ENCODE data around the gene C3orf18.

Gene C3orf18

GRCh38 chr3:50573566-50574443, 6.3 kb upstream of the C3orf18 start:
- H3K36me3 Mint-ChIP-seq: peaks cover 2% of the 10 kb centered on the region

DNA sequence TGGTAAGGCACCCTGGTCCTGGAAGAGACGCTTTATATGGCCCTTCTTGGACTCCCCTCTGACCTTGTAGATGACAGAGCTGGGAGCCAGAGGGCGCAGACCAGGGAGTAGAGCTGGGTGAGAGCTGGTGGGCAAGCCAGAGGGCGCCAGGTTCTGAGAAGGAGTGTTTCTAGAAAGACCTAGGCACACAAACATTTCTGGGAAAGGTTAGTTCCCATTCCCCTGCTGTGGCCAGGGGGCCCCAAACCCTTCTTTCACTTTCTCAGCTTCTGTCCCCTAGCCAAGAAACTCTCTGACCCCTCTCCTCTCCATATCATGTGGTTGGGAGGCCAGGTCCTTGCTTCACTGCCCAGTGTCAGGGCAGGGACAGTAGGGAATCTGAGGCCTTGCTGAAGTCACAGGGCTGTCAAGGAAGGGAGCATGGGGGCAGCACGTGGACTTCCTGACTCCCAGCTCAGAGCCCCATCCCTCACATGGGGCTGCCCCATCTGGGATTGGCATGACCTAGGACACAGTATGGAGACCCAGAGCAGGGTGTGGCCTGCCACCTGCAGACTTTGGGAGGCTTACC, 5.3 kb upstream of the C3orf18 start:
- Mint-ChIP-seq H3K36me3 (peaks cover 2% of the 10 kb centered on the region), H3K9me3 (no peaks in the 10 kb centered on the region), H3K27ac (peak overlapping the region; percentile 84), H3K27me3 (no peaks in the 10 kb centered on the region), H3K4me1 (peaks cover 75% of the 10 kb centered on the region), H3K4me3 (peak overlapping the region; percentile 51)

More at GRCh38 chr3:50573566-50574443, 6.3 kb upstream of the C3orf18 start:
- Mint-ChIP-seq H3K4me1 (peaks cover 72% of the 10 kb centered on the region), H3K27me3 (no peaks in the 10 kb centered on the region), H3K4me3 (peak overlapping the region; percentile 15), H3K27ac (peak overlapping the region; percentile 84), H3K9me3 (no peaks in the 10 kb centered on the region)

GRCh38 chr3:50572158-50572557, 4.6 kb upstream of the C3orf18 start:
- Mint-ChIP-seq H3K27me3 (no peaks in the 10 kb centered on the region), H3K27ac (peak overlapping the region; percentile 84), H3K4me3 (peak overlapping the region; percentile 66), H3K36me3 (no peaks in the 10 kb centered on the region), H3K9me3 (no peaks in the 10 kb centered on the region), H3K4me1 (peaks cover 72% of the 10 kb centered on the region)

DNA sequence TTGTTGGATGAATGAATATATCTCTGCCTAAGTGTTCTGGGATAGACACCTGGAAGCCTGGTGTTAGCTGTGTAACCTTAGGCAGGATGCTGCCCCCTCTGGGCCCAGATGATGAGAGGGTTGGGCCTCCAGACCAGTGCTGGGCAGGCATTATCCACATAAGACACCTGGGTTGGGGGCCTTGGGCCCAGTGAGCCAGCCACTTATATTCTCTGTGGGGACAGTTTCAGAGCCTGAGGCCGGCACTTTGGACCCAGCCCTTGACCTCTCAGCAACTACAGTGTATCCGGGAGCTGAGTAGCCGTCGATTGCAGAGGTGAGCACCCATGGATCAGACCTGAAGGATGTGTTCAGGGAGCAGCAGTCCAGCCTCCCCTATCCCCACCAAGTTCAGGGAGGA, 3.9 kb upstream of the C3orf18 start:
- H3K27me3 Mint-ChIP-seq: no peaks in the 10 kb centered on the region
- no peaks in the 10 kb centered on the region for H3K36me3 Mint-ChIP-seq
- no peaks in the 10 kb centered on the region for H3K9me3 Mint-ChIP-seq
- H3K4me3 Mint-ChIP-seq: peak overlapping the region; percentile 92
- H3K4me1 Mint-ChIP-seq: peaks cover 76% of the 10 kb centered on the region
- H3K27ac Mint-ChIP-seq: peak overlapping the region; percentile 65

GRCh38 chr3:50570508-50571279, 3.1 kb upstream of the C3orf18 start:
- no peaks in the 10 kb centered on the region for H3K9me3 Mint-ChIP-seq
- peaks cover 73% of the 10 kb centered on the region for H3K4me1 Mint-ChIP-seq
- peak overlapping the region; percentile 85 for H3K27ac Mint-ChIP-seq
- H3K4me3 Mint-ChIP-seq: peak overlapping the region; percentile 92
- H3K36me3 Mint-ChIP-seq: no peaks in the 10 kb centered on the region
- no peaks in the 10 kb centered on the region for H3K27me3 Mint-ChIP-seq

DNA sequence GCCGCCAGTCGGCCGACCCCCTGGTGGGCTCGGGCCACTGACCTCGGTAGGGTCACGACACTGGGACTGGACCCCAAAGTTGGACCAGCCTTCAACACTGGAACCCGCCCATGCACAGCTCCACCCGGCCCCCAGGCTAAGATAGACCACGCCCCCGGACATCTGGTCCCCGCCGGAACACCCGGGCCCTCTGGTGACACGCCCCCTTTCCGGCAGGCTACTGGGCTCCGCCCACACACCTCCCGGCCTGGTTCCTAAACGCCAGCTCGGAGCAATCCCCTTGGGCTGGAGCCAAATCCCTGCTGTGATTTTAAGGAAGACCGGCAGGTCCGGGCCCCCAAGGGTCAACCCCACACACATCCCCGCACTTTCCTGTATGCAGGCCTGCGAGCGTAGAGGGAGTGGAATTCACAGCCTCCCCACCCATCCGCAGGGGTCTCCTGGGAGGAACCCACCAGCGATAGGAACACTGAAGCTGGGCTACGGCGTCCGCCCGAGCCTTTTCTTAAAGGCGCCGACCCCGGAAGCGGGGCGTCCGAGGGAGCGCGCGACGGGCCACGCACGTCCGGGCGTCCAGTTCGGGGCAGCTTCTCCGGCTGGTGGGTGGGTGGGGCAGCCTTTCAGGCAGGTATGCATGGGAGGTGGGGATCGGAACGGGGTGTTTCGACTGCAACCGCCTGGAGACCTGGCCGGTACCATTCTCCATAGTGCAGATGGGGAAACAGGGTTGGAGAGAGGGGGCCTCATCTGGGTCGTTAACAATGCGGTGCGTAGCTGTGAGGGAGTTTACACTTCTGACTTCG, 1.6 kb upstream of the C3orf18 start, which contains the start of gene HEMK1:
Gene HEMK1, plus strand, starts transcription at position 576 of the 803 bp plus-strand sequence. CDS start 1,583 bp downstream, outside the sequence.
- H3K4me1 Mint-ChIP-seq: peaks cover 62% of the 10 kb centered on the region
- peak within 1 kb of the TSS; percentile 92 for H3K4me3 Mint-ChIP-seq
- H3K27ac Mint-ChIP-seq: peak within 1 kb of the TSS; percentile 91
- H3K9me3 Mint-ChIP-seq: no peaks in the 10 kb centered on the region
- no peaks in the 10 kb centered on the region for H3K36me3 Mint-ChIP-seq
- H3K27me3 Mint-ChIP-seq: no peaks in the 10 kb centered on the region

DNA sequence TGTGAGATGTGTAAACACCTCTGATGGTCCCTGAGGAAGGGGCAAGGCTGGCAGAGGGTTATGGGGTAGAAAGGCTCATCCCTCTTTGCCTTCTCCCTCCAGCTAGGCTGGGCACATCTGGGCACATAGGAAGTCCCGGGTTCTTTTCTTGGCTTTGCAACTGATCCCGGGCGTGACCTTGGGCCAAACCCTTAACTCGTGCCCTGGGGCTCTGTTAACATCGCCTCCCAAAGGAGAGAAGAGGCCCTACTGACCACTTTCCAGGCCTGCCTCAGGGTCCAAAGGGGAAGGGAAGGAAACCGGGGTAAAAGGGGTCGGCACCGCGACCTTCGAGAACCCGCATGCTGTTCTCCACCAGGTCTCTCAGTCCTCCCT, 549 bp downstream of the C3orf18 start:
- H3K9me3 Mint-ChIP-seq: no peaks in the 10 kb centered on the region
- H3K27ac Mint-ChIP-seq: peak overlapping the region; percentile 51
- peaks cover 41% of the 10 kb centered on the region for H3K4me1 Mint-ChIP-seq

DNA sequence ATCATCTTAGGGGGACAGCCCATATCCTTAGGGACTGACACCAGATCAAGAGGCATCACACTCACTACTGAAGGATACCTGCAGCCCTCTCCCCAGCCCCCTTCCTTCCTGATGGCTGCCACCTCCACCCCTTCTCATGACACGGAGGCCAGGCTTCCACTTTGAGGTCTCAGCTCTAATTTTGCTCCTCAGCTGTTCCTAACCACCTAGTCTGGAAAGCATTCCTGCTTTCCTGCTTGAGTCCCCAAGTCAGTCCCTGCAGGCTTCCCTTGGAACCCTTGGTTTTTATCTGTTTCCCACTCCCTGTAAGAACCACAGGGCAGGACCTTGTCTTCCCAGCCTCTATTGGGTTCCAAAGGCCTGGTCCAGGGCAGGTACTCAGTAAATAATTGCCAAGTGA, 3.2 kb downstream of the C3orf18 start:
- H3K36me3 Mint-ChIP-seq: no peaks in the 10 kb centered on the region
- H3K27me3 Mint-ChIP-seq: no peaks in the 10 kb centered on the region
- H3K27ac Mint-ChIP-seq: no peak overlapping the region
- H3K9me3 Mint-ChIP-seq: no peaks in the 10 kb centered on the region
- H3K4me3 Mint-ChIP-seq: no peak overlapping the region
- peaks cover 20% of the 10 kb centered on the region for H3K4me1 Mint-ChIP-seq

More for the DNA sequence above, 549 bp downstream of the C3orf18 start:
- Mint-ChIP-seq H3K36me3 (no peaks in the 10 kb centered on the region), H3K4me3 (peak overlapping the region; percentile 71), H3K27me3 (no peaks in the 10 kb centered on the region)

- Mint-ChIP-seq H3K4me1 (peaks cover 20% of the 10 kb centered on the region), H3K9me3 (no peaks in the 10 kb centered on the region), H3K27ac (no peak overlapping the region), H3K27me3 (no peaks in the 10 kb centered on the region), H3K4me3 (no peak overlapping the region), H3K36me3 (no peaks in the 10 kb centered on the region)
Observed at GRCh38 chr3:50563867-50564266, 3.7 kb downstream of the C3orf18 start.

- Mint-ChIP-seq H3K36me3 (no peaks in the 10 kb centered on the region), H3K27me3 (no peaks in the 10 kb centered on the region), H3K4me1 (peaks cover 17% of the 10 kb centered on the region), H3K9me3 (no peaks in the 10 kb centered on the region), H3K27ac (no peak overlapping the region), H3K4me3 (no peak overlapping the region)
Observed at GRCh38 chr3:50562861-50563260, 4.7 kb downstream of the C3orf18 start.

DNA sequence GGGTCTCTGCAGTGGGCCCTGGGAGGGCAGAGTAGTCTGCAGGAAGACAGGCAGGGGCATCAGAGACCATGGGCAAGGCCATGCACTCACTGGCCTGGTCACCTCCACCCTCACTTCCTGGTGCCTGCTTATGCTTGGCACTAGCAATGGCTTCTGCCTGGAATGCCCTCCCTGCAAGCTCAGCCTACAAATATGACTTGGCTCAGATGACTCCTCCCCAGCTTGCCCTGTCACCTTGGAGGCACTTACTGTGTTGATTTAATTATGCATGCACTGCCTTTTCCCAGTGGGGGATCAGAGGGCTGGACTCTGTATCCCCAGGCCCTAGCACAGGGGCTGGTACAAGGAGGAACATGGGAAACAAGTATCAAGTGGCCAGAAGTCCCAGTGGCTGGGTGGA, 7.8 kb downstream of the C3orf18 start:
- Mint-ChIP-seq H3K36me3 (no peaks in the 10 kb centered on the region), H3K4me1 (peaks cover 3% of the 10 kb centered on the region), H3K9me3 (no peaks in the 10 kb centered on the region), H3K4me3 (no peak overlapping the region), H3K27me3 (no peaks in the 10 kb centered on the region), H3K27ac (no peak overlapping the region)

- H3K27me3 Mint-ChIP-seq: no peaks in the 10 kb centered on the region
- H3K36me3 Mint-ChIP-seq: no peaks in the 10 kb centered on the region
- H3K27ac Mint-ChIP-seq: no peak overlapping the region
- H3K4me1 Mint-ChIP-seq: no peaks in the 10 kb centered on the region
- no peaks in the 10 kb centered on the region for H3K9me3 Mint-ChIP-seq
- H3K4me3 Mint-ChIP-seq: no peak overlapping the region
Observed at GRCh38 chr3:50557915-50558314, 9.6 kb downstream of the C3orf18 start.

DNA sequence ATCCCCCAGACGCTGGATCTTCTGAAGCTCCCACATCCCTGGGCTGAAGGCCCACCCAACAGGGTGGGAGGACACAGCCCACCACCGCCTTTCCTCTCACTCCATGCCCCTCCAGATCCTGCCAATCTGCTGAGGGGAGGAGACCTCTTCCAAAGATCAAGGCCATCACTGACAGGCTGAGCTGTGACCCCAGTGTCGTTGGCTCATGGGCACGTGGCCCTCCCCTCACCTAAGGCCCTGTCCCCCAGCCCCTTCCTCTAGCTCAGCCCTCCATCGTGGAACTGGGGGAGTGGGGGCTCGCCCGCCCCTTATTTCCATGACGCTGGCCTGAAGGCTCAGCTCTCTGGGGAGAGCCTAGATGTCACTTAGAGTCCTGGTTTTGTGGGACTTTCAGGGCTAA, 10.4 kb downstream of the C3orf18 start:
- Mint-ChIP-seq H3K9me3 (no peaks in the 10 kb centered on the region), H3K4me3 (no peak overlapping the region), H3K27me3 (no peaks in the 10 kb centered on the region), H3K27ac (no peak overlapping the region), H3K4me1 (no peaks in the 10 kb centered on the region), H3K36me3 (no peaks in the 10 kb centered on the region)

DNA sequence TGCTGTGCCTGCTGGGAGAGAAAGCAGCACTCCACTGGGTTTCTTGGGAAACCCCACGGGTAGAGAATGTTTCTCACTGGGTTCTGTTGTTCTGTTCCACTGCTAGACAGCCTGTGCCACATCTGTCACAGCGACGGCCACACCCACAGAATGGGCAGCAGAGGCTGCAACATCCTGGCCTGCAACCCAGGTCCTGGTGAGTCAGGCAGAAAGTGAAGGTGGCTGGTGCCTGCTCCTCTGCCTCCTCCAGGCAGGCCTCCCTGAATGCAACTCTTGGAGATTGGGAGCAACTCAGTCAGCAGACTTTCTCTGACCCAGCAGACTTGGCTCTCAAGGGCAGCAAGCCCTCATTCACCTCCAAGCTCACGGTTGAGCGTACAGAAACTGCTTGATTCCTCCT, 13.0 kb downstream of the C3orf18 start:
- Mint-ChIP-seq H3K27me3 (no peaks in the 10 kb centered on the region), H3K36me3 (no peaks in the 10 kb centered on the region), H3K9me3 (no peaks in the 10 kb centered on the region), H3K4me1 (no peaks in the 10 kb centered on the region), H3K27ac (no peak overlapping the region), H3K4me3 (no peak overlapping the region)

DNA sequence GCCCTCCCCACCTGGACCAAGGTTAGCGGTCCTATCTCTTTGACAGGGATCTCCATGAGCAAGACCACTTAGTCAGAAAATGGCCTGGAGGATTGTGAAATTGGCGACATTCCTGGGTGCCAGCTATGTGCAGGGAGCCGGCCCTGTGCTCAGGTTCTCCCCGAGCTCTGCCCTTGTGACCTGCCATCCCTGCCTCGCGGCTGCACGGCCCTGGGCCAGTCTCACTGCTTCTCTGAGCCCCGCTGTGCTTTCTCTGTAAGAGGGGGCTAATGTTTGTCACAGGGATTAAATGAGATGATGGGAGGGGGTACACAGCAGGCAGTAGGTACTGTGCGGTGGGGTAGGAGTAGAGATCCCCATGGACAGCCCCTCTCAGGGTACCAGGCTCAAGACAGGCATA, 14.9 kb downstream of the C3orf18 start:
- Mint-ChIP-seq H3K27me3 (no peaks in the 10 kb centered on the region), H3K4me1 (no peaks in the 10 kb centered on the region), H3K36me3 (no peaks in the 10 kb centered on the region), H3K4me3 (no peak overlapping the region), H3K9me3 (no peaks in the 10 kb centered on the region), H3K27ac (no peak overlapping the region)
